HG02852 (cell line): ENCODE results near the gene ZNF175.
"Not testable (repeated sequence)": the region's sequence is repeated elsewhere in the genome, so short reads cannot be mapped to it uniquely, and the experiment has no call there.

Experiments used
- ATAC-seq: cut with Tn5 transposase; IDR thresholded peaks from one replicate; pipeline ENCODE4 v1.9.1; 2021; ENCODE audit warnings: mild to moderate bottlenecking, moderate library complexity; ENCODE audit not compliant: unreplicated experiment

The ZNF175 gene

GRCh38 chr19:51626675-51627074 lies 55.6 kb downstream of the ZNF175 start:
- ATAC-seq = no peak

GRCh38 chr19:51627491-51628138 lies 56.5 kb downstream of the ZNF175 start:
- ATAC-seq = no peak

GRCh38 chr19:51628153-51628939 lies 57.3 kb downstream of the ZNF175 start:
- no peak for ATAC-seq

- ATAC-seq = not testable (repeated sequence)
Measured at GRCh38 chr19:51630315-51630714, 59.2 kb downstream of the ZNF175 start, which contains the start of gene SIGLEC5. Gene SIGLEC5, minus strand, starts transcription at chr19:51630401. Its CDS starts 66 bp downstream, at chr19:51630335.

- ATAC-seq = no peak
Measured at GRCh38 chr19:51632126-51632525, 61.0 kb downstream of the ZNF175 start.

- ATAC-seq = no peak
Measured at GRCh38 chr19:51637362-51637978, 66.4 kb downstream of the ZNF175 start.

- ATAC-seq = no peak
Measured at GRCh38 chr19:51639916-51640315, 68.8 kb downstream of the ZNF175 start.

- ATAC-seq = no peak
Measured at GRCh38 chr19:51640386-51640785, 69.3 kb downstream of the ZNF175 start.

- no peak for ATAC-seq
Measured at GRCh38 chr19:51641648-51642047, 70.6 kb downstream of the ZNF175 start.
